PC-3 (cell line): ENCODE results near the gene RUFY2. TPM values are rescaled to one million over a fixed set of nuclear protein-coding genes. Genes with fewer than 3 reads are reported as not detected.
A peak's percentile ranks its signal among the peaks of the same experiment; 100 is the strongest.

Experiments used
- ATAC-seq: fragments of 200-7000 bp; cut with Tn5 transposase; 2 replicates; pipeline ENCODE4 v1.9.1; 2020; ENCODE audit warnings: mild to moderate bottlenecking, moderate library complexity
- BruUV-seq: library from RNA; stranded (reverse); fragments of 400-500 nt; replicated peaks from 2 replicates; lab custom pipeline; 2021; lab: Mats Ljungman, UMichigan
- CTCF ChIA-PET: fragments of 300-600 bp; sonication (Branson Sonifier 250); formaldehyde crosslinking; loops from one replicate; lab custom pipeline; 2022; ENCODE audit warnings: antibody characterized with exemption; lab: Charles Lee
- POLR2A ChIA-PET: fragments of 300-600 bp; sonication (Branson Sonifier 250); formaldehyde crosslinking; loops from one replicate; lab custom pipeline; 2022; ENCODE audit warnings: antibody characterized with exemption; ENCODE audit not compliant: unreplicated experiment; lab: Charles Lee
- DNase-seq: peaks from one replicate; pipeline ENCODE4 v3.0.0-alpha.2; 2015
- H2AFZ ChIP-seq: fragments of 300-600 bp; sonication (generic); 2 replicates; pipeline ENCODE4 v1.6.0; 2016; ENCODE audit warnings: antibody characterized with exemption, low read length
- H3F3A ChIP-seq: fragments of 300-600 bp; sonication (generic); one replicate; pipeline ENCODE4 v1.6.0; 2017; ENCODE audit warnings: antibody characterized with exemption, low read length, control low read depth, mild to moderate bottlenecking; ENCODE audit not compliant: unreplicated experiment
- H3K27ac ChIP-seq: fragments of 300-600 bp; sonication (generic); 2 replicates; pipeline ENCODE4 v1.5.1; 2016; ENCODE audit warnings: mild to moderate bottlenecking, low read length
- H3K27me3 ChIP-seq: fragments of 300-600 bp; sonication (generic); 2 replicates; pipeline ENCODE4 v1.6.1; 2016; ENCODE audit warnings: low read length, mixed read lengths
- H3K36me3 ChIP-seq: fragments of 300-600 bp; sonication (generic); 2 replicates; pipeline ENCODE4 v1.6.1; 2016; ENCODE audit warnings: low read depth, mixed run types, low read length, mixed read lengths
- H3K4me1 ChIP-seq: fragments of 300-600 bp; sonication (generic); 2 replicates; pipeline ENCODE4 v1.5.1; 2016; ENCODE audit warnings: low read length; ENCODE audit not compliant: insufficient read depth
- H3K4me2 ChIP-seq: fragments of 300-600 bp; sonication (generic); 2 replicates; pipeline ENCODE4 v1.6.0; 2016; ENCODE audit warnings: low read length
- H3K4me3 ChIP-seq: fragments of 300-600 bp; sonication (generic); 2 replicates; pipeline ENCODE4 v1.5.1; 2016; ENCODE audit warnings: mild to moderate bottlenecking, low read length, mixed read lengths
- H3K79me2 ChIP-seq: fragments of 300-600 bp; sonication (generic); 2 replicates; pipeline ENCODE4 v1.6.1; 2017; ENCODE audit warnings: low read length, mixed read lengths
- H3K9ac ChIP-seq: fragments of 300-600 bp; sonication (generic); 2 replicates; pipeline ENCODE4 v1.6.0; 2016; ENCODE audit warnings: mild to moderate bottlenecking, low read length
- H3K9me2 ChIP-seq: fragments of 300-600 bp; sonication (generic); replicated peaks from 2 replicates; pipeline ENCODE4 v1.6.1; 2016; ENCODE audit warnings: mixed run types, low read length, mixed read lengths
- H3K9me3 ChIP-seq: fragments of 300-600 bp; sonication (generic); 2 replicates; pipeline ENCODE4 v1.6.1; 2016; ENCODE audit warnings: low read length, mixed read lengths
- H4K20me1 ChIP-seq: fragments of 300-600 bp; sonication (generic); 2 replicates; pipeline ENCODE4 v1.6.1; 2016; ENCODE audit warnings: low read length, mixed read lengths
- CTCF ChIP-seq: fragments of 300-600 bp; sonication (generic); conservative IDR thresholded peaks from 2 replicates; pipeline ENCODE4 v1.5.1; 2017; ENCODE audit warnings: antibody characterized with exemption, low read depth, mild to moderate bottlenecking, low read length
- EZH2 ChIP-seq: fragments of 300-600 bp; sonication (generic); IDR thresholded peaks from one replicate; pipeline ENCODE4 v1.6.1; 2017; ENCODE audit warnings: antibody characterized with exemption, mild to moderate bottlenecking, low read length; ENCODE audit not compliant: unreplicated experiment
- EZH2phosphoT487 ChIP-seq: fragments of 300-600 bp; sonication (generic); IDR thresholded peaks from 2 replicates; pipeline ENCODE4 v1.6.1; 2018; ENCODE audit warnings: mild to moderate bottlenecking, antibody characterized with exemption, low read length, borderline replicate concordance
- intact Hi-C: fragments of 100-400 bp; cut with micrococcal nuclease; formaldehyde crosslinking; loops from 2 replicates; pipeline ENCODE4 v1.9.0; 2023
- total RNA-seq: library from RNA; depleted of rRNA; stranded (reverse); fragments of >200 nt; gene quantifications from 2 replicates; pipeline ENCODE4 v1.2.3, GENCODE V29; 2014

Gene RUFY2
- total RNA-seq, 1 experiment from 2014 or later, result 18.3 TPM

GRCh38 chr10:68408898-68409518 lies 1.9 kb upstream of the RUFY2 start:
- Histone ChIP-seq H3F3A (no peaks in the 10 kb centered on the region), H3K4me1 (peaks cover 9% of the 10 kb centered on the region), H3K27ac (no peak overlapping the region), H2AFZ (no peak overlapping the region), H3K9me2 (no peaks in the 10 kb centered on the region), H4K20me1 (peaks cover 9% of the 10 kb centered on the region; the same call in 1 of the 2 replicates), H3K4me2 (no peak overlapping the region), H3K36me3 (0 out of 2 replicates have a peak, but pooled peaks cover 2% of the 10 kb centered on the region), H3K79me2 (peaks cover 29% of the 10 kb centered on the region), H3K4me3 (no peak overlapping the region), H3K9me3 (no peaks in the 10 kb centered on the region), H3K27me3 (no peaks in the 10 kb centered on the region), H3K9ac (no peak overlapping the region)
- no peak for ATAC-seq
- no peak for DNase-seq
- intact Hi-C loops, result no loop called here
- ChIA-PET CTCF (no interaction called here), POLR2A (no interaction called here)
- TF ChIP-seq EZH2, result no peak
- no peak for TF ChIP-seq CTCF
- TF ChIP-seq EZH2phosphoT487, result no peak
- no TSS peak for BruUV-seq

- ATAC-seq (peak; percentile 65), DNase-seq (peak; percentile 73)
- Histone ChIP-seq H4K20me1 (peaks cover 9% of the 10 kb centered on the region; the same call in 1 of the 2 replicates), H3K79me2 (peaks cover 46% of the 10 kb centered on the region), H3K27me3 (no peaks in the 10 kb centered on the region), H3K27ac (peak overlapping the region; percentile 27), H3F3A (no peaks in the 10 kb centered on the region), H3K4me2 (peak overlapping the region; percentile 82), H2AFZ (peak overlapping the region; percentile 88), H3K36me3 (peaks cover 3% of the 10 kb centered on the region; the same call in 1 of the 2 replicates), H3K4me1 (peaks cover 9% of the 10 kb centered on the region), H3K9me2 (no peaks in the 10 kb centered on the region), H3K9me3 (no peaks in the 10 kb centered on the region), H3K4me3 (peak overlapping the region; percentile 70), H3K9ac (peak overlapping the region; percentile 88)
- BruUV-seq, result no TSS peak
- TF ChIP-seq CTCF (no peak), EZH2 (no peak), EZH2phosphoT487 (no peak)
- intact Hi-C loops, result no loop called here
- ChIA-PET POLR2A (interaction anchor here (0.6 kb wide), 1 partner anchor 143 kb away, joined by 3 read pairs; no protein-coding TSS in a partner anchor), CTCF (interaction anchor here (0.5 to 0.6 kb wide), 9 partner anchors 8 to 472 kb away, joined by 3 to 8 read pairs (median 3); no protein-coding TSS in a partner anchor)
Measured at GRCh38 chr10:68406111-68406814, 814 bp downstream of the RUFY2 start.

- no peak overlapping the region for H3K9ac ChIP-seq
- H3K4me2 ChIP-seq, result no peak overlapping the region
- no peak for DNase-seq
- H3K79me2 ChIP-seq, result peaks cover 46% of the 10 kb centered on the region
- H3K9me2 ChIP-seq, result no peaks in the 10 kb centered on the region
- BruUV-seq, result no TSS peak
- H3K27me3 ChIP-seq, result no peaks in the 10 kb centered on the region
- ChIA-PET CTCF (no interaction called here), POLR2A (no interaction called here)
- intact Hi-C loops, result no loop called here
- H3F3A ChIP-seq, result no peaks in the 10 kb centered on the region
- peaks cover 14% of the 10 kb centered on the region for H3K36me3 ChIP-seq
- TF ChIP-seq CTCF, result no peak
- TF ChIP-seq EZH2phosphoT487, result no peak
- no peak for TF ChIP-seq EZH2
- no peaks in the 10 kb centered on the region for H3K9me3 ChIP-seq
- no peak overlapping the region for H2AFZ ChIP-seq
- no peak overlapping the region for H3K4me3 ChIP-seq
- H4K20me1 ChIP-seq, result peaks cover 9% of the 10 kb centered on the region; the same call in 1 of the 2 replicates
- H3K4me1 ChIP-seq, result peaks cover 9% of the 10 kb centered on the region
- no peak overlapping the region for H3K27ac ChIP-seq
- ATAC-seq, result no peak
Measured at GRCh38 chr10:68403701-68404100, 3.4 kb downstream of the RUFY2 start.
